A549 (cell line): Measurements from ENCODE around the gene CIPC.

Experiments used
- HDAC2 ChIP-seq: fragments of 200-600 bp; sonication (generic); IDR thresholded peaks from 2 replicates; pipeline ENCODE4 v1.6.1; 2016
- RFX5 ChIP-seq: fragments of 450-650 bp; IDR thresholded peaks from 2 replicates; pipeline ENCODE4 v1.7.1; 2014; ENCODE audit warnings: antibody characterized with exemption, mild to moderate bottlenecking, moderate library complexity
- TP53 ChIP-seq: fragments of 250-450 bp; sonication (Bioruptor Pico); IDR thresholded peaks from 2 replicates; pipeline ENCODE4 v1.5.0; 2021; ENCODE audit warnings: mild to moderate bottlenecking, moderate library complexity
- TF ChIP-seq, protein P1 (sequence below): fragments of >200 bp; sonication (Bioruptor Twin); formaldehyde crosslinking; IDR thresholded peaks from 3 replicates; pipeline ENCODE4 v1.5.1; 2016
- TF ChIP-seq, protein P2 (sequence below): IDR thresholded peaks from 2 replicates; pipeline ENCODE4 v1.6.1; 2012

DNA sequence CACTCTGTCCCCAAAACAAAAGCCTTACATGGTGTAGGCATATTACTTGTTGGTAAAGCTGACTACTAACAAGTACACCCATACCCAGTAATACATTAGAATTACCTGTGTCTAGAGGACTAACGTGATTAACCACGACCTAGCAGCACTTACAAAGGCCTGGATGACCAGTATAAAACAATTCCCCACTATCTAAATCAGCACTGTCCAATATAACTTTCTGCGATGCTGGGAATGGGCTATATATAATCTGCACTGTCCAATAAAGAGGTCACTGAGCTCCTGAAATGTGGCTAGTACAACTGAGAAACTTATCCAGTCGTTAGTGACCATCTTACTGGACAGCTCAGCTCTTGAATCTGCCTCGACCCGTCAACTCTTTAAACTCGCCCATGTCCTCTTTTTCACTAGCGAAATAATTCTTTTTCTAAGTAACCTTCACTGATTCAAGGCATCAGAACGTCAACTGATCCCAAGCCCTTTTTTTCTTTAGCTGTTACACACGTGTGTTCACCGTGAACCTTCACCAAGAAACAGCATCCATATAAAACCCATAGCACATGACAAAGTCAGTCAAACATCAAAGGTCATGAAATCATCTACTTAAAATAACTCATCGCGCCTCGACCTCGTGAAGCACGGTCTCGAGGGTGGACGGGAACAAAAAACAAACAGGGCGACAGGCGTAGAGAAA, 905 bp upstream of the CIPC start:
- TF ChIP-seq, protein P1, sequence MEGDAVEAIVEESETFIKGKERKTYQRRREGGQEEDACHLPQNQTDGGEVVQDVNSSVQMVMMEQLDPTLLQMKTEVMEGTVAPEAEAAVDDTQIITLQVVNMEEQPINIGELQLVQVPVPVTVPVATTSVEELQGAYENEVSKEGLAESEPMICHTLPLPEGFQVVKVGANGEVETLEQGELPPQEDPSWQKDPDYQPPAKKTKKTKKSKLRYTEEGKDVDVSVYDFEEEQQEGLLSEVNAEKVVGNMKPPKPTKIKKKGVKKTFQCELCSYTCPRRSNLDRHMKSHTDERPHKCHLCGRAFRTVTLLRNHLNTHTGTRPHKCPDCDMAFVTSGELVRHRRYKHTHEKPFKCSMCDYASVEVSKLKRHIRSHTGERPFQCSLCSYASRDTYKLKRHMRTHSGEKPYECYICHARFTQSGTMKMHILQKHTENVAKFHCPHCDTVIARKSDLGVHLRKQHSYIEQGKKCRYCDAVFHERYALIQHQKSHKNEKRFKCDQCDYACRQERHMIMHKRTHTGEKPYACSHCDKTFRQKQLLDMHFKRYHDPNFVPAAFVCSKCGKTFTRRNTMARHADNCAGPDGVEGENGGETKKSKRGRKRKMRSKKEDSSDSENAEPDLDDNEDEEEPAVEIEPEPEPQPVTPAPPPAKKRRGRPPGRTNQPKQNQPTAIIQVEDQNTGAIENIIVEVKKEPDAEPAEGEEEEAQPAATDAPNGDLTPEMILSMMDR: no peak
- TF ChIP-seq HDAC2 (no peak), RFX5 (no peak), TP53 (CRISPR knock-in tag) (no peak)
- TF ChIP-seq, protein P2, sequence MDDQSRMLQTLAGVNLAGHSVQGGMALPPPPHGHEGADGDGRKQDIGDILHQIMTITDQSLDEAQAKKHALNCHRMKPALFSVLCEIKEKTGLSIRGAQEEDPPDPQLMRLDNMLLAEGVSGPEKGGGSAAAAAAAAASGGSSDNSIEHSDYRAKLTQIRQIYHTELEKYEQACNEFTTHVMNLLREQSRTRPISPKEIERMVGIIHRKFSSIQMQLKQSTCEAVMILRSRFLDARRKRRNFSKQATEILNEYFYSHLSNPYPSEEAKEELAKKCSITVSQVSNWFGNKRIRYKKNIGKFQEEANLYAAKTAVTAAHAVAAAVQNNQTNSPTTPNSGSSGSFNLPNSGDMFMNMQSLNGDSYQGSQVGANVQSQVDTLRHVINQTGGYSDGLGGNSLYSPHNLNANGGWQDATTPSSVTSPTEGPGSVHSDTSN: no peak
